ENCODE measurements around the gene OBSCN.

DNA sequence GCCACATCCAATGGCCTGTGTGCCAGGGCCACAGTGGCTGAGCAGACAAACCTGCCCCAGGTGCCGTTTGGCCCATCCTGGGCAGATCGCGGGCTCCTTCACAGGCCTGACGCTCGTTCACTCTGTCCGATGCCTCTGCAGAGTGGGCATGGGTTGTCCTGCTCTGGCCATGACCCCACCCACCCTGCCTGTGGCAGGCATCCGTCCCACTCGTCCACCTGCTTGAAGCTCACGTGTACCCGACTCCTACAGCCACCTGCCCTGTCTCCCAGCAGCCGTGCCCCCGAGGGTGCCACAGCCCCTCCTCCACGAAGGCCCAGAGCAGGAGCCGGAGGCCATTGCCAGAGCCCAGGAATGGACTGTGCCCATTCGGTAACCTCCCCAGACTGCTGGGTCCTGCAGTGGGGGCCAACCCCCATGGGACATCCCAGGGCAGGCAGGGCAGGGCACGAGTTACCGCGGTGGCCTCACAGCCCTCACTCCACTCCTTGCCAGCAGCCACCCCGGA is 156.9 kb downstream of the OBSCN start:
- TF ChIP-seq, protein P1, sequence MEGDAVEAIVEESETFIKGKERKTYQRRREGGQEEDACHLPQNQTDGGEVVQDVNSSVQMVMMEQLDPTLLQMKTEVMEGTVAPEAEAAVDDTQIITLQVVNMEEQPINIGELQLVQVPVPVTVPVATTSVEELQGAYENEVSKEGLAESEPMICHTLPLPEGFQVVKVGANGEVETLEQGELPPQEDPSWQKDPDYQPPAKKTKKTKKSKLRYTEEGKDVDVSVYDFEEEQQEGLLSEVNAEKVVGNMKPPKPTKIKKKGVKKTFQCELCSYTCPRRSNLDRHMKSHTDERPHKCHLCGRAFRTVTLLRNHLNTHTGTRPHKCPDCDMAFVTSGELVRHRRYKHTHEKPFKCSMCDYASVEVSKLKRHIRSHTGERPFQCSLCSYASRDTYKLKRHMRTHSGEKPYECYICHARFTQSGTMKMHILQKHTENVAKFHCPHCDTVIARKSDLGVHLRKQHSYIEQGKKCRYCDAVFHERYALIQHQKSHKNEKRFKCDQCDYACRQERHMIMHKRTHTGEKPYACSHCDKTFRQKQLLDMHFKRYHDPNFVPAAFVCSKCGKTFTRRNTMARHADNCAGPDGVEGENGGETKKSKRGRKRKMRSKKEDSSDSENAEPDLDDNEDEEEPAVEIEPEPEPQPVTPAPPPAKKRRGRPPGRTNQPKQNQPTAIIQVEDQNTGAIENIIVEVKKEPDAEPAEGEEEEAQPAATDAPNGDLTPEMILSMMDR (conservative IDR thresholded peaks at IDR 0.05) = no peak
- no peak for TF ChIP-seq ZFX (IDR thresholded peaks at IDR 0.05)

All from C4-2B (cell line).